ENCODE measurements around the gene PUM2.

The PUM2 gene

GRCh38 chr2:20208476-20208859 lies 142.2 kb downstream of the PUM2 start:
- TF ChIP-seq GATA3 (IDR thresholded peaks at IDR 0.05; ENCODE audit: low read depth, low read length) (no peak), GATA2 (IDR thresholded peaks at IDR 0.05; ENCODE audit: low read depth, low read length) (no peak)

DNA sequence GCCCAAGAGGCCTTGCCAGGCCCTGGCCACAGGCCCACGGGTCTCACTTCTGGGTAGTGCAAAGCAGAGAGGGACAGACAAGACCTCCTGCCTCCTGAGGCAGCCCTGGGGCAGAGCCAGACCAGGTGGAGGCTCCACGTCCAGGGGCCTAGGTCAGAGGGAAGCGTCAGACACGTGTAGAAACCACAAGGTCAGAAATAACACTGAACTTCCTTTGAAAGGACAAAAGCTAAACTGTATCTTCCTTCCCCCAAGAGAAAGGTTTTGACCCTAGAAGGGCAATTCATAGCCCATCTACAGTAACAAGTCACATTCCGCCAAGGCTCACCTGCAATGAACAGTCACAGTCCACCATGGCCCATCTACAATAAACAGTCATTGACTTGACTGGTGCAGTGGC lies 143.6 kb downstream of the PUM2 start:
- TF ChIP-seq GATA3 (IDR thresholded peaks at IDR 0.05; ENCODE audit: low read depth, low read length) (no peak), GATA2 (IDR thresholded peaks at IDR 0.05; ENCODE audit: low read depth, low read length) (no peak)

DNA sequence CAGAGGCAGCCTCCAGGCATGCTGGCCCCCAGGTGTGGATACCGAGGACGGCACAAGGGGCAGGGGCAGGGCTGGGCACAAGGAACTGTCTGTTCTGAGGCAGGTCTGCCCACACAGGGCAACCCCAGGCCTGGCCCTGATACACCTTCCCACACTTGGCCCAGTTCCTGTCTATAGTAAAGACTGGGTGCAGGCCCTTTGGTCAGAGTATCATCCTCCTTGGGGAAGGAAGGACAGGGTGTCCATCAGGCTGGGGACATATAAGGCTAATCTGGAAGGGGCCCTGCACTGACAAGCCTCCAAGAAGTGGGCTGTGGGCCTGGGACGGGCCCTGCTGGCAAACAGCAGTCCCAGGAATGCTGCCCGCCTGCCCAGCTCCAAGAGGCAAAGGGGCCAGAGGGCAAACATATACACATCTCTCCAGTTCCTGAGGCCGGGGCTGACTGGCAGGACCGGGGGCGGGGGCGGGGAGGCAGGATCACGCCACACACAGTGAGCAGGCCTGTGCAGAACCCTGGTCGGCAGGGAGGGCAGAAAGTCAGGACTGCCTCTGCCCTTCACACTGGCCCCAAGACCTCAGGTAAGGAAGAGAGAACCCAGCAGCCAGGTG lies 144.6 kb downstream of the PUM2 start:
- TF ChIP-seq GATA2 (IDR thresholded peaks at IDR 0.05; ENCODE audit: low read depth, low read length) (no peak), GATA3 (IDR thresholded peaks at IDR 0.05; ENCODE audit: low read depth, low read length) (no peak)

DNA sequence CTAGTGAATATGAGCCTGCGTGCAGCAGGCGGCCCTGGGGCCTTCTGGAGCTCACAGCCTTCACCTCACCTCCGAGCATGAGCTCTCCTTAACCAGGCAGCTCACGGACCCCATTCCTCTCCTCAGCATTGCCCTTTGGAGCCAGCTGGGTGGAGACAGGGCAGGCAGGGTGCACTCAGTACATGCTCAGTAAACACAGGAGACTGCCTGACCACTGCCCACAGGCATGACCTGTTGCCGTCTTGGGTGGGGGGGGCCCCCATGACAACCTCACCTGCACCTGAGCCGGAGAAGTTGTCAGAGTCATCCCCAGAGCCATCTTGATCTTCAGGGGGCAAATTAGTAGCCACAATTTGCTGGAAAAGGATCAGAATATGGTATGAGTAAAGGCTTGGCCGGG lies 145.6 kb downstream of the PUM2 start:
- TF ChIP-seq GATA3 (IDR thresholded peaks at IDR 0.05; ENCODE audit: low read depth, low read length): no peak
- TF ChIP-seq GATA2 (IDR thresholded peaks at IDR 0.05; ENCODE audit: low read depth, low read length): no peak

DNA sequence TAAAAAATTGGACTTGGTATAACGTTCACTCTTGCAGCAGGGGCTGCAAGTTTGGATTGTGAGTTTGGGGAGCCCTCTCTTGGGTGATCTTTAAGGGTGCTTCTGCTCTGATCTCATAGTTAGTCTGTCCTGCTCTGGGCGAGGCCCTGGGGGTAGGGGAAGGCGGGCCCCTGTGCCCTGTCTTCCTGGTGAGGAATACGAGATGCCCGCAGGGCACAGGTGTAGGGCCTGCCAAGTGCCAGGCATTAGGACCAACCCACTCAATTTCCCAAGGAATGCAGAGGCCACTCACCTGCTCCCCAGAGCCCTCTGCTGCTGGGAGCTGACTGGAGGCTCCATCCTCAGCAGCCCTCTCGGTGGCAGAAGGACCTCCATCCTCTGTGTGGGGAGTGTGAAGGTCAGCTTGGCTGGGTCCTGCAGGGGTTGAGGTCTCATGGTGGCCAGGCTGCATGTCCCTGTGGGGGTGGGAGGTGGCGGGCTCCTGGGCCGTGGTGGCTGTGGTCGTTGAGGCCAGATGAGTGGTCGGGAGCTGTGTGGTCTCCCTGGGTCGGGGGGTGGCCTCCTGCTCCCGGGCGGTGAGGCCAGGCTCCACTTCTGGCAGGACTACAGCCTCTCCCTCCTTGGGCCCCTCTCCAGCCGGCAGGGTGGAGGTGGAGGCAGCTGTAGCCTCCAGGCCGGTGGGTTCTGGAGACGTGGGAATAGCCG lies 147.0 kb downstream of the PUM2 start:
- no peak for TF ChIP-seq GATA2 (IDR thresholded peaks at IDR 0.05; ENCODE audit: low read depth, low read length)
- no peak for TF ChIP-seq GATA3 (IDR thresholded peaks at IDR 0.05; ENCODE audit: low read depth, low read length)

GRCh38 chr2:20203072-20203471 lies 147.6 kb downstream of the PUM2 start:
- no peak for TF ChIP-seq GATA2 (IDR thresholded peaks at IDR 0.05; ENCODE audit: low read depth, low read length)
- no peak for TF ChIP-seq GATA3 (IDR thresholded peaks at IDR 0.05; ENCODE audit: low read depth, low read length)

DNA sequence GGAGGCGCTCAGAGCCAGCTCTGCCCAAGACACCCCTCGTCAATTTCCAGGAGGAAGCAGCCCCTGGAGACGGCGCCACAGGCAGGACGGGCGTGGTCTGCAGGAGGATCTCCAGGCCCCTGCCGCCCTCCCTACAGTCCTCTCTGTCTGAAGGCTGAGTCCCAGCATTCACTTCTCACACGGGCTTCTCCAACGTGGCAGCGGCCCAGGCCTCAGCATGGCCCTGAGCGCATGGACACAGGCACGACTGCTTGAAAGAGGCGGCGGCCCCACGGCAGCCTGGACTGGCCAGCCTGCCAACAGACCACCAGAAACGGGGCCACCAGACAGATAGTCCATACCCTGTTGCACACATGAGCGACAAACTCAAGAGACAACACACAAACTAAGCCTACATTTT lies 149.0 kb downstream of the PUM2 start:
- TF ChIP-seq GATA2 (IDR thresholded peaks at IDR 0.05; ENCODE audit: low read depth, low read length) (no peak), GATA3 (IDR thresholded peaks at IDR 0.05; ENCODE audit: low read depth, low read length) (no peak)

- TF ChIP-seq GATA3 (IDR thresholded peaks at IDR 0.05; ENCODE audit: low read depth, low read length): no peak
- TF ChIP-seq GATA2 (IDR thresholded peaks at IDR 0.05; ENCODE audit: low read depth, low read length): no peak
These were observed 149.7 kb downstream of the PUM2 start for GRCh38 chr2:20200697-20201555.

GRCh38 chr2:20199633-20200270 lies 150.9 kb downstream of the PUM2 start:
- no peak for TF ChIP-seq GATA2 (IDR thresholded peaks at IDR 0.05; ENCODE audit: low read depth, low read length)
- TF ChIP-seq GATA3 (IDR thresholded peaks at IDR 0.05; ENCODE audit: low read depth, low read length): no peak

DNA sequence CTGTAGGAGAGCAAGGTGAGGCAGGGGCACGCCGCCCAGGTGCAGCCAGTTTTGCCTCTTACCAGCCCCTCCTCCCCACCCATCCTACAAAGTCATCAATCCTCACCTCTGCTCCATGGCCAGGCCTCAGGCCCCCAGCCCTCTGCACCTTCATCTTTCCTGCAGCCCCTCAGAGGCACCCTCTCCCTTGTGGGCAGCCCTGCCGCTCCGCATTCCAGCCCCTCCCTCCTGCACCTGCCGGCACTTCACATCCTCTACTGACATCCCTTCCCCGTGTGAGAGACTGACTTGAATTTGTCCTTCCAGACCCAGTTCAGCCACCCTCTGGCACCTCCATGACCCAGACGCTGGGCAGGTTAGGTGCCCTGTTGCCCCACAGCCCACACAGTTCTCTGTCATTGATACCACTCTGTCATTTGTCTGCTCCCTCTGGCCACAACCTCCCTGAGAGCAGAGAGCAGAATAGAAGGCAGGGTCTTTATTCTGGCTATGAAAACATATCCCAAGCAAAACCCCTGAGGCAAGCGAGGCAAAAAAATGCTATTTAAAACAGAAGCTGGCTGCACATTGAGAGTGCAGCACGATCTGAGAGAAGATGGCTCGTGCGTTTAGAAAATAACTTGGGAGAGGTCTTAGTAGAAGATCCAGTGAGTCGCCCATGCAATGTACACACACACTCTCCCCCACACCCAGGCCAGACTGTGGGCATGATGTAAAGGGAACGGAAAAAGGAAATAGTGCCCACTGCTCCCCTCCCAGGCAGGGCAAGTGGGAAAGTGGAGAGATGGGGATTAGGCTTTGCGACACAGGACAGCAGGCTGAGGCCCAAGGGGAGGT lies 151.6 kb downstream of the PUM2 start:
- TF ChIP-seq GATA2 (IDR thresholded peaks at IDR 0.05; ENCODE audit: low read depth, low read length) (no peak), GATA3 (IDR thresholded peaks at IDR 0.05; ENCODE audit: low read depth, low read length) (no peak)
